ENCODE results near the gene CERS3. TPM values are rescaled to one million over a fixed set of nuclear protein-coding genes. Genes with fewer than 3 reads are reported as not detected.
"Not testable (repeated sequence)": the region's sequence is repeated elsewhere in the genome, so short reads cannot be mapped to it uniquely, and the experiment has no call there.

CERS3 gene
- total and polyA plus RNA-seq, 4 donors, result 0.10 to 0.23 (median 0.12) TPM; not detected in 1

- Histone ChIP-seq H3K27me3 (ENCODE audit: control insufficient read depth in 3 of 3, insufficient read depth in 3 of 3, low read length in 2 of 3) (no peaks in the 10 kb centered on the region), H3K36me3 (ENCODE audit: control insufficient read depth in 4 of 4, insufficient read depth in 4 of 4, low read length in 4 of 4) (no peaks in the 10 kb centered on the region), H3K4me3 (no peak overlapping the region), H3K9me3 (ENCODE audit: control insufficient read depth in 4 of 4, insufficient read depth in 3 of 4, low read length in 3 of 4) (peaks cover under 1 to 21% (median 9%) of the 10 kb centered on the region in 4 donors), H3K27ac (ENCODE audit: low read depth in 1 of 2, low read length in 1 of 2) (no peak overlapping the region), H3K4me1 (ENCODE audit: control insufficient read depth in 5 of 5, insufficient read depth in 5 of 5, low read length in 5 of 5) (no peaks in the 10 kb centered on the region), H3K9ac (ENCODE audit: insufficient read depth in 1 of 2, low read length in 2 of 2) (no peak overlapping the region)
- 73 to 77% methylated on average over 2 of the region's 2 CpGs for WGBS, 2 donors
- ATAC-seq (ENCODE audit: insufficient read depth, low FRiP score), result no peak
- TF ChIP-seq CTCF (IDR thresholded peaks at IDR 0.05; ENCODE audit: control extremely low read depth, extremely low read depth), result no peak
- no peak for DNase-seq
These were observed 74.6 kb downstream of the CERS3 start for GRCh38 chr15:100454148-100454547.

- H3K9ac ChIP-seq (ENCODE audit: insufficient read depth in 1 of 2, low read length in 2 of 2), result no peak overlapping the region
- TF ChIP-seq CTCF (IDR thresholded peaks at IDR 0.05; ENCODE audit: control extremely low read depth, extremely low read depth), result no peak
- 79 to 83% methylated on average over 2 of the region's 2 CpGs for WGBS, 2 donors
- H3K27me3 ChIP-seq (ENCODE audit: control insufficient read depth in 3 of 3, insufficient read depth in 3 of 3, low read length in 2 of 3), result no peaks in the 10 kb centered on the region
- no peaks in the 10 kb centered on the region for H3K36me3 ChIP-seq (ENCODE audit: control insufficient read depth in 4 of 4, insufficient read depth in 4 of 4, low read length in 4 of 4)
- no peaks in the 10 kb centered on the region for H3K4me1 ChIP-seq (ENCODE audit: control insufficient read depth in 5 of 5, insufficient read depth in 5 of 5, low read length in 5 of 5)
- H3K9me3 ChIP-seq (ENCODE audit: control insufficient read depth in 4 of 4, insufficient read depth in 3 of 4, low read length in 3 of 4), result peaks cover 0 to 11% (median 4%) of the 10 kb centered on the region in 4 donors
- no peak overlapping the region for H3K27ac ChIP-seq (ENCODE audit: low read depth in 1 of 2, low read length in 1 of 2)
- no peak overlapping the region for H3K4me3 ChIP-seq
- no peak for DNase-seq
- ATAC-seq (ENCODE audit: insufficient read depth, low FRiP score), result no peak
These were observed 80.3 kb downstream of the CERS3 start for GRCh38 chr15:100448481-100448880.

- not testable (repeated sequence) for H3K27ac ChIP-seq (ENCODE audit: low read depth in 1 of 2, low read length in 1 of 2); ATAC-seq (ENCODE audit: insufficient read depth, low FRiP score); H3K9ac ChIP-seq (ENCODE audit: insufficient read depth in 1 of 2, low read length in 2 of 2); H3K9me3 ChIP-seq (ENCODE audit: control insufficient read depth in 4 of 4, insufficient read depth in 3 of 4, low read length in 3 of 4); H3K36me3 ChIP-seq (ENCODE audit: control insufficient read depth in 4 of 4, insufficient read depth in 4 of 4, low read length in 4 of 4); H3K4me3 ChIP-seq; H3K27me3 ChIP-seq (ENCODE audit: control insufficient read depth in 3 of 3, insufficient read depth in 3 of 3, low read length in 2 of 3); DNase-seq
- H3K4me1 ChIP-seq (ENCODE audit: control insufficient read depth in 5 of 5, insufficient read depth in 5 of 5, low read length in 5 of 5), result peaks cover 0 to 22% (median 0%) of the 10 kb centered on the region in 5 donors
- WGBS, 2 donors, result 90 to 93% methylated on average over 11 of the region's 11 CpGs
These were observed 87.7 kb downstream of the CERS3 start for GRCh38 chr15:100441063-100441462.

DNA sequence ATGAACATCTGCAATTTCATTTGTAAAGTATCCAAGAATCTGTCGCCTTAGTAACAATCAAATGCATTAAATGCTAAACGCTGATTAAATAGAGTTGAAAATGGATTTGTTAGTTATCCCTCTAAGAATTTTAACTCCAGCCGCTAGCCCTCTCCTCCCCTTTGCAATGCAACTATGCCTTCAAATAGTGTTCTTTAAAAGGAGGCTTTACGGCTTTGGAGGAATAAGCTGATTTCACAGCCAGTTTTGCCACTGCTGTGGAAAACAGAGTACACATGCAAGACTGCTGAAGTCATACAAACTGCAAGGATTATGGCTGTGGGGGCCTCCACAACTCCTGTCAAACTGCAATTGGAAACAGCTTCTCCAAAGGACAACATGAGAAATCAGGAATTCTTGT is 89.2 kb downstream of the CERS3 start:
- no peak for ATAC-seq (ENCODE audit: insufficient read depth, low FRiP score)
- H3K9ac ChIP-seq (ENCODE audit: insufficient read depth in 1 of 2, low read length in 2 of 2), result peak overlapping the region in 1 of 2 donors; percentile 13
- H3K4me1 ChIP-seq (ENCODE audit: control insufficient read depth in 5 of 5, insufficient read depth in 5 of 5, low read length in 5 of 5), result peaks cover 0 to 22% (median 0%) of the 10 kb centered on the region in 5 donors
- peak; percentile 46 to 83 (median 73) for DNase-seq
- no peak overlapping the region for H3K4me3 ChIP-seq
- H3K9me3 ChIP-seq (ENCODE audit: control insufficient read depth in 4 of 4, insufficient read depth in 3 of 4, low read length in 3 of 4), result no peaks in the 10 kb centered on the region
- H3K36me3 ChIP-seq (ENCODE audit: control insufficient read depth in 4 of 4, insufficient read depth in 4 of 4, low read length in 4 of 4), result no peaks in the 10 kb centered on the region
- no peak for TF ChIP-seq CTCF (IDR thresholded peaks at IDR 0.05; ENCODE audit: control extremely low read depth, extremely low read depth)
- H3K27ac ChIP-seq (ENCODE audit: low read depth in 1 of 2, low read length in 1 of 2), result no peak overlapping the region
- no peaks in the 10 kb centered on the region for H3K27me3 ChIP-seq (ENCODE audit: control insufficient read depth in 3 of 3, insufficient read depth in 3 of 3, low read length in 2 of 3)
- WGBS, 2 donors, result 78 to 91% methylated on average over 4 of the region's 4 CpGs

Data from lung (tissue), 12 donors.